CD14-positive monocyte (primary cell): ENCODE data around the gene TMEM222. TPM values are rescaled to one million over a fixed set of nuclear protein-coding genes. Genes with fewer than 3 reads are reported as not detected.

Experiments used
- DNase-seq, 3 donors: peaks; one replicate each; pipeline ENCODE4 v3.0.0-alpha.2; 2011 to 2022
- H2AFZ ChIP-seq: 2 replicates; pipeline ENCODE4 v1.6.0; 2012; ENCODE audit warnings: mild to moderate bottlenecking, low read depth, low read length, inconsistent platforms; ENCODE audit not compliant: insufficient read depth, poor library complexity, severe bottlenecking
- H3K27ac ChIP-seq, 2 donors: 1 replicate in 1 of 2; 2 replicates in 1 of 2; pipeline ENCODE4 v1.5.1; 2012 to 2013; ENCODE audit warnings: low read length in 2 of 2, control low read depth in 1 of 2, inconsistent platforms in 1 of 2, low read depth in 1 of 2, mild to moderate bottlenecking in 1 of 2
- H3K27me3 ChIP-seq, 2 donors: one replicate each; pipeline versions ENCODE4 v1.6.0 to v1.6.1; 2011 to 2013; ENCODE audit warnings: low read length in 2 of 2; ENCODE audit not compliant: control insufficient read depth in 2 of 2, insufficient read depth in 2 of 2
- H3K36me3 ChIP-seq, 2 donors: replicated peaks in 1 of 2; 1 replicate in 1 of 2; 2 replicates in 1 of 2; pipeline versions ENCODE4 v1.5.1 to v1.6.1; 2012 to 2013; ENCODE audit warnings: low read length in 2 of 2, control low read depth in 1 of 2, inconsistent platforms in 1 of 2, mild to moderate bottlenecking in 1 of 2; ENCODE audit not compliant: insufficient read depth in 2 of 2, control insufficient read depth in 1 of 2
- H3K4me1 ChIP-seq, 2 donors: 1 replicate in 1 of 2; 2 replicates in 1 of 2; pipeline versions ENCODE4 v1.5.1 to v1.6.1; 2012 to 2013; ENCODE audit warnings: low read length in 2 of 2, control low read depth in 1 of 2, inconsistent platforms in 1 of 2, mild to moderate bottlenecking in 1 of 2, moderate library complexity in 1 of 2; ENCODE audit not compliant: insufficient read depth in 2 of 2, control insufficient read depth in 1 of 2
- H3K4me2 ChIP-seq: replicated peaks from 2 replicates; pipeline ENCODE3; 2012; ENCODE audit warnings: low read length, moderate library complexity, mild to moderate bottlenecking; ENCODE audit not compliant: poor library complexity, severe bottlenecking; ENCODE audit errors: extremely low read depth
- H3K4me3 ChIP-seq, 3 experiments: fragments of 200-600 bp in 1 of 3; sonication (generic) in 1 of 3; replicated peaks in 1 of 3; 1 replicate in 2 of 3; 2 replicates in 1 of 3; pipeline ENCODE4 v1.5.1; 2011 to 2013; ENCODE audit warnings: low read length in 3 of 3, mild to moderate bottlenecking in 3 of 3, control low read depth in 2 of 3, low read depth in 2 of 3, inconsistent platforms in 1 of 3, moderate library complexity in 1 of 3
- H3K79me2 ChIP-seq: 2 replicates; pipeline ENCODE4 v1.6.0; 2012; ENCODE audit warnings: mild to moderate bottlenecking, control low read depth, inconsistent platforms, low read length, moderate library complexity; ENCODE audit not compliant: insufficient read depth
- H3K9ac ChIP-seq: 2 replicates; pipeline ENCODE4 v1.6.0; 2017; ENCODE audit warnings: low read length, mild to moderate bottlenecking; ENCODE audit not compliant: insufficient read depth, poor library complexity, severe bottlenecking
- H3K9me3 ChIP-seq, 2 donors: replicated peaks in 1 of 2; 1 replicate in 1 of 2; 2 replicates in 1 of 2; pipeline versions ENCODE4 v1.5.1 to v1.6.1; 2012 to 2013; ENCODE audit warnings: low read length in 2 of 2, control low read depth in 1 of 2; ENCODE audit not compliant: control insufficient read depth in 1 of 2, insufficient read depth in 1 of 2
- H4K20me1 ChIP-seq: 2 replicates; pipeline ENCODE4 v1.6.0; 2012; ENCODE audit warnings: mild to moderate bottlenecking, low read length, control low read depth, moderate library complexity; ENCODE audit not compliant: insufficient read depth
- H3K27ac Mint-ChIP-seq, 7 donors: one replicate each; pipeline ENCODE4 v1.8.0; 2020; ENCODE audit warnings: mild to moderate bottlenecking in 7 of 7, mixed read lengths in 7 of 7, moderate library complexity in 6 of 7, inconsistent platforms in 2 of 7
- H3K27me3 Mint-ChIP-seq, 3 donors: one replicate each; pipeline ENCODE4 v1.8.0; 2021 to 2022; ENCODE audit warnings: low read depth in 3 of 3, mild to moderate bottlenecking in 3 of 3, mixed read lengths in 3 of 3, moderate library complexity in 3 of 3, inconsistent platforms in 1 of 3
- H3K36me3 Mint-ChIP-seq, 2 donors: one replicate each; pipeline ENCODE4 v1.8.0; 2020; ENCODE audit warnings: mixed read lengths in 2 of 2, inconsistent platforms in 1 of 2, mild to moderate bottlenecking in 1 of 2
- H3K4me1 Mint-ChIP-seq: one replicate; pipeline ENCODE4 v1.8.0; 2020; ENCODE audit warnings: mild to moderate bottlenecking, mixed read lengths
- H3K4me3 Mint-ChIP-seq, 2 donors: one replicate each; pipeline ENCODE4 v1.8.0; 2020; ENCODE audit warnings: mild to moderate bottlenecking in 2 of 2, mixed read lengths in 2 of 2, moderate library complexity in 1 of 2
- H3K9me3 Mint-ChIP-seq, 7 donors: one replicate each; pipeline ENCODE4 v1.8.0; 2020 to 2022; ENCODE audit warnings: mixed read lengths in 7 of 7, mild to moderate bottlenecking in 6 of 7, moderate library complexity in 6 of 7, inconsistent platforms in 2 of 7
- WGBS: methylation state at CpG from one replicate; pipeline ENCODE4 v1.1.5; 2013; ENCODE audit warnings: missing lambda C conversion rate; ENCODE audit not compliant: insufficient coverage; 5-methylcytosine and 5-hydroxymethylcytosine counted together
- intact Hi-C, 2 donors: fragments of 100-400 bp; cut with micrococcal nuclease; formaldehyde crosslinking; loops; one replicate each; pipeline versions ENCODE4 v1.15.0 to v1.15.1; 2023
- polyA plus RNA-seq, 3 donors: library from polyadenylated mRNA; depleted of rRNA in 1 of 3; unstranded in 2 of 3; stranded (reverse) in 1 of 3; fragments of 300-500 nt in 2 of 3; fragments of >200 nt in 1 of 3; fragmentation: Illumina TruSeq in 2 of 3; gene quantifications; 1 replicate in 2 of 3; 2 replicates in 1 of 3; pipeline ENCODE4 v1.2.3, GENCODE V29; 2012 to 2021
- TF ChIP-seq, protein P1 (sequence below): fragments of 200-600 bp; IDR thresholded peaks from one replicate; pipeline ENCODE4 v1.8.0; 2022; ENCODE audit warnings: antibody characterized with exemption, mild to moderate bottlenecking

The TMEM222 gene
- polyA plus RNA-seq, 3 donors, result 23.2 to 29.0 (median 24.6) TPM

DNA sequence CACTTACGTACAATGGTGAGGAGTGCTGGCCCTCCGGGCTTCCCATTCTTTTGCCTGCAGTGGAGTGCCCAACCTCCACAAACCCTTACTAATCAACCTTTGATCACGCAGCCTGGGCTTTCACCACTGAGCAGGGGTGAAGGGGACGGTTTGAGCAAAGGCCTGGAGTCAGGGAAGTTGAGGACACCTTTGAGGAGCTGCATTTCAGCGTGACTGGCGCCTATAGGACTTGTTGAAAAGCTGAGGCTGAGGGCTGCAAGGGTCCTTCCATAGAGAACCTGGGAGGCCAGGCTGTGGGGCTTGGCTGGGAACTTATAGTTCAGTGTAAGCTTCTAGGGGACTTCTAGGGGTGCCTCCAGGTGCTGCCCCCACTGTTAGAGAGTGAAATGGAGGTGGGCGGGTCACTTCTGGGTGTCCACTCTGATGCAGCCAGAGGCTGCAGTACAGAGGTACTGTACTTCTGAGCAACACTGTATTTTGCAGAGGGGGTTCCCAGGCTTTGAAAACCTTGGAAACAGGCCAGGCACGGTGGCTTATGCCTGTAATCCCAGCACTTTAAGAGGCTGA lies 29.7 kb downstream of the TMEM222 start:
- H3K4me3 ChIP-seq, result no peak overlapping the region

DNA sequence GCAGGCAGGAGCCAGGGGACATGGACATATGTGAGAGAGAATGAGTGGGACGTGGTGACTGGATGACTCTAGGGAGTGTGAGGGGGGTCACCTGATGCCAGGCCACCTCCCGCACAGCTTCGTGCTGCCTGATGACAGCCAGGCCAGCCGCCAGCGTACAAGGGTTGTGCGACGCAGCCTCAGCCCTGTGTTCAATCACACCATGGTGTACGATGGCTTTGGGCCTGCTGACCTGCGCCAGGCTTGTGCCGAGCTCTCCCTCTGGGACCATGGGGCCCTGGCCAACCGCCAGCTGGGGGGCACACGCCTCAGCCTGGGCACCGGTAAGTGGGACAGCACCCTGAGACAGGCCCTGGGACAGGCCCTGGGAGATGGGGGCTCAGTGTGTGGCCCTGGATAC lies 31.2 kb downstream of the TMEM222 start:
- Mint-ChIP-seq H3K9me3 (peaks cover 0 to 2% (median 0%) of the 10 kb centered on the region in 7 donors), H3K36me3 (peaks cover 16 to 71% of the 10 kb centered on the region in 2 donors), H3K4me1 (peaks cover 18% of the 10 kb centered on the region), H3K4me3 (no peak overlapping the region), H3K27me3 (peaks cover 1 to 13% (median 4%) of the 10 kb centered on the region in 3 donors), H3K27ac (no peak overlapping the region)
- H3K4me2 ChIP-seq, result no peak overlapping the region
- 96% methylated on average over 13 of the region's 13 CpGs for WGBS
- intact Hi-C loops, result no loop called here
- no peak overlapping the region for H3K4me3 ChIP-seq
- H3K27ac ChIP-seq, result no peak overlapping the region
- TF ChIP-seq, protein P1, sequence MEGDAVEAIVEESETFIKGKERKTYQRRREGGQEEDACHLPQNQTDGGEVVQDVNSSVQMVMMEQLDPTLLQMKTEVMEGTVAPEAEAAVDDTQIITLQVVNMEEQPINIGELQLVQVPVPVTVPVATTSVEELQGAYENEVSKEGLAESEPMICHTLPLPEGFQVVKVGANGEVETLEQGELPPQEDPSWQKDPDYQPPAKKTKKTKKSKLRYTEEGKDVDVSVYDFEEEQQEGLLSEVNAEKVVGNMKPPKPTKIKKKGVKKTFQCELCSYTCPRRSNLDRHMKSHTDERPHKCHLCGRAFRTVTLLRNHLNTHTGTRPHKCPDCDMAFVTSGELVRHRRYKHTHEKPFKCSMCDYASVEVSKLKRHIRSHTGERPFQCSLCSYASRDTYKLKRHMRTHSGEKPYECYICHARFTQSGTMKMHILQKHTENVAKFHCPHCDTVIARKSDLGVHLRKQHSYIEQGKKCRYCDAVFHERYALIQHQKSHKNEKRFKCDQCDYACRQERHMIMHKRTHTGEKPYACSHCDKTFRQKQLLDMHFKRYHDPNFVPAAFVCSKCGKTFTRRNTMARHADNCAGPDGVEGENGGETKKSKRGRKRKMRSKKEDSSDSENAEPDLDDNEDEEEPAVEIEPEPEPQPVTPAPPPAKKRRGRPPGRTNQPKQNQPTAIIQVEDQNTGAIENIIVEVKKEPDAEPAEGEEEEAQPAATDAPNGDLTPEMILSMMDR, result no peak
- no peak overlapping the region for H2AFZ ChIP-seq
- peaks cover 29 to 46% of the 10 kb centered on the region in 2 donors for H3K36me3 ChIP-seq
- peaks cover 9% of the 10 kb centered on the region for H4K20me1 ChIP-seq
- no peak for DNase-seq
- H3K27me3 ChIP-seq, result peaks cover 0 to 2% of the 10 kb centered on the region in 2 donors
- no peaks in the 10 kb centered on the region for H3K79me2 ChIP-seq
- no peaks in the 10 kb centered on the region for H3K9me3 ChIP-seq
- no peak overlapping the region for H3K9ac ChIP-seq
- peaks cover 18 to 33% of the 10 kb centered on the region in 2 donors for H3K4me1 ChIP-seq

More for the DNA sequence above, 29.7 kb downstream of the TMEM222 start:
- no peak overlapping the region for H2AFZ ChIP-seq
- peaks cover 26 to 71% of the 10 kb centered on the region in 2 donors for H3K36me3 Mint-ChIP-seq
- no peaks in the 10 kb centered on the region for H3K9me3 ChIP-seq
- H4K20me1 ChIP-seq, result peaks cover 4% of the 10 kb centered on the region
- peaks cover 35 to 57% of the 10 kb centered on the region in 2 donors for H3K36me3 ChIP-seq
- no peak overlapping the region for H3K9ac ChIP-seq
- no peak overlapping the region for H3K4me3 Mint-ChIP-seq
- peaks cover 11% of the 10 kb centered on the region for H3K4me1 Mint-ChIP-seq
- peaks cover 0 to 2% of the 10 kb centered on the region in 2 donors for H3K27me3 ChIP-seq
- no peak for DNase-seq
- intact Hi-C loops, result no loop called here
- no peak overlapping the region for H3K4me2 ChIP-seq
- no peak overlapping the region for H3K27ac ChIP-seq
- peaks cover 0 to 2% (median 0%) of the 10 kb centered on the region in 7 donors for H3K9me3 Mint-ChIP-seq
- TF ChIP-seq, protein P1, result no peak
- H3K27me3 Mint-ChIP-seq, result peaks cover 1 to 11% (median 4%) of the 10 kb centered on the region in 3 donors
- no peaks in the 10 kb centered on the region for H3K79me2 ChIP-seq
- 94% methylated on average over 3 of the region's 8 CpGs for WGBS
- H3K4me1 ChIP-seq, result peaks cover 6 to 19% of the 10 kb centered on the region in 2 donors
- no peak overlapping the region for H3K27ac Mint-ChIP-seq
